Eye (tissue), 1 donor: ENCODE data around the gene HAUS5.
"Not testable (repeated sequence)": the region's sequence is repeated elsewhere in the genome, so short reads cannot be mapped to it uniquely, and the experiment has no call there.

Experiments used
- DNase-seq: peaks from one replicate; pipeline ENCODE4 v3.0.0-alpha.2; 2015

HAUS5 gene

GRCh38 chr19:35612559-35613321 is at the start of gene HAUS5:
HAUS5 (plus strand) TSS chr19:35612735; CDS start chr19:35612795, 60 bp downstream.
- peak; percentile 97 for DNase-seq

GRCh38 chr19:35562776-35563175 is 49.8 kb upstream of the HAUS5 start:
- DNase-seq, result no peak

- DNase-seq, result no peak
Measured at GRCh38 chr19:35563207-35563829, 49.2 kb upstream of the HAUS5 start, which contains the start of gene ATP4A. ATP4A (minus strand) TSS chr19:35563658; CDS start chr19:35563629, 29 bp downstream.

GRCh38 chr19:35565016-35565856 is 47.3 kb upstream of the HAUS5 start:
- no peak for DNase-seq

- no peak for DNase-seq
Measured at GRCh38 chr19:35566738-35567137, 45.8 kb upstream of the HAUS5 start.

- no peak for DNase-seq
Measured at GRCh38 chr19:35569281-35569781, 43.2 kb upstream of the HAUS5 start.

- DNase-seq, result no peak
Measured at GRCh38 chr19:35571406-35571965, 41.0 kb upstream of the HAUS5 start.

- no peak for DNase-seq
Measured at GRCh38 chr19:35577918-35578317, 34.6 kb upstream of the HAUS5 start.

GRCh38 chr19:35578707-35579106 is 33.8 kb upstream of the HAUS5 start:
- no peak for DNase-seq

GRCh38 chr19:35582760-35583159 is 29.8 kb upstream of the HAUS5 start:
- DNase-seq, result no peak

GRCh38 chr19:35585848-35586247 is 26.7 kb upstream of the HAUS5 start, which contains the start of gene PMIS2:
PMIS2 (plus strand) TSS chr19:35586173; CDS start chr19:35586260, 87 bp downstream.
- peak; percentile 14 for DNase-seq

- DNase-seq, result peak; percentile 70
Measured at GRCh38 chr19:35587321-35587720, 25.2 kb upstream of the HAUS5 start.

GRCh38 chr19:35590875-35591274 is 21.7 kb upstream of the HAUS5 start:
- DNase-seq, result no peak

GRCh38 chr19:35592226-35592625 is 20.3 kb upstream of the HAUS5 start:
- peak; percentile 67 for DNase-seq

GRCh38 chr19:35595026-35595425 is 17.5 kb upstream of the HAUS5 start:
- DNase-seq, result not testable (repeated sequence)

- DNase-seq, result no peak
Measured at GRCh38 chr19:35595928-35596327, 16.6 kb upstream of the HAUS5 start.

- no peak for DNase-seq
Measured at GRCh38 chr19:35596366-35596999, 16.1 kb upstream of the HAUS5 start.

- no peak for DNase-seq
Measured at GRCh38 chr19:35601971-35602370, 10.6 kb upstream of the HAUS5 start.

GRCh38 chr19:35604436-35604835 is 8.1 kb upstream of the HAUS5 start:
- not testable (repeated sequence) for DNase-seq

GRCh38 chr19:35607170-35607569 is 5.4 kb upstream of the HAUS5 start:
- DNase-seq, result not testable (repeated sequence)

- DNase-seq, result no peak
Measured at GRCh38 chr19:35607661-35608060, 4.9 kb upstream of the HAUS5 start.

GRCh38 chr19:35608251-35608650 is 4.3 kb upstream of the HAUS5 start:
- DNase-seq, result no peak
